ENCODE measurements around the gene CLASP1.

DNA sequence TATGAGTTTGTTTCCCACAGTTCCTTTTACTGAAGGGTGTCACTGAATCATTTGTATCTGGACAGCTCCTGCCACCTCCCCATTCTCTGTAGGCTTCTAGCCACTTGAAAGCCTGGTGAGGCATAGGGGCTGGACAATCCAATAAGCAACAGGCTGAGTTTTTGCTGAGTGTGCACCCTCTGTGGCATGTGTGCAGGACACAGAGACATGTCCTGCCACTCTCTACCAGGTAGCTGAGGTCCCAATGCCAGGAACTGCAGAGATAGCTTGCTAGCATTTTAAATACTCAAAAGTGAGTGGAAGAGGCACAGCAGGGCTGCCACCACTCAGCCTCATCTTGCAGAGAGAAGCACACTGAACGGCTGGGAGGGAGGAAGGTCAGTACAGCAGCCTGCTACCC, 287.0 kb downstream of the CLASP1 start:
- no peak for TF ChIP-seq CTCF (IDR thresholded peaks at IDR 0.05; ENCODE audit: low read depth, low read length, missing input control)
- TF ChIP-seq JUND (IDR thresholded peaks at IDR 0.05): no peak
